HepG2 (cell line): ENCODE results near the gene INO80C. TPM values are rescaled to one million over a fixed set of nuclear protein-coding genes. Genes with fewer than 3 reads are reported as not detected.
"Not testable (repeated sequence)": the region's sequence is repeated elsewhere in the genome, so short reads cannot be mapped to it uniquely, and the experiment has no call there.

Experiments used
- ATAC-seq: fragments of 200-7000 bp; cut with Tn5 transposase; 3 replicates; pipeline ENCODE4 v1.9.1; 2020; ENCODE audit warnings: mild to moderate bottlenecking, moderate library complexity
- BruUV-seq: library from RNA; stranded (reverse); fragments of 400-500 nt; replicated peaks from 2 replicates; lab custom pipeline; 2021; lab: Mats Ljungman, UMichigan
- CTCF ChIA-PET: fragments of 300-600 bp; formaldehyde crosslinking; extraction: SDS; loops from one replicate; lab custom pipeline; 2021; ENCODE audit warnings: low total read pairs, inconsistent platforms, low intra/inter-chr PET ratio; lab: Yijun Ruan, JAX
- POLR2A ChIA-PET: fragments of 350-600 bp; sonication (Branson Sonifier 250); formaldehyde crosslinking; loops from one replicate; lab custom pipeline; 2020; ENCODE audit warnings: antibody characterized with exemption, inconsistent platforms; lab: Yijun Ruan, JAX
- DNase-seq: peaks from one replicate; pipeline ENCODE4 v3.0.0-alpha.2; 2015; ENCODE audit warnings: low spot score
- FAIRE-seq: peaks from 3 replicates; lab custom pipeline; 2011; peaks lifted over from hg19 to GRCh38; lab: Jason Lieb, UNC
- H2AFZ ChIP-seq: one replicate; pipeline ENCODE4 v1.6.1; 2011; ENCODE audit warnings: low read length, inconsistent platforms
- H3K27ac ChIP-seq: fragments of 300-600 bp; 3 replicates; pipeline ENCODE4 v1.8.0; 2011; ENCODE audit warnings: mixed run types, mild to moderate bottlenecking, mixed read lengths, low read length, inconsistent platforms; ENCODE audit not compliant: insufficient read depth; ENCODE audit errors: extremely low read length
- H3K27me3 ChIP-seq, 2 experiments: fragments of 200-600 bp in 1 of 2; 2 replicates in 1 of 2; 3 replicates in 1 of 2; pipeline versions ENCODE4 v1.6.0 to v1.8.0; 2011; ENCODE audit warnings: low read length in 2 of 2, mild to moderate bottlenecking in 2 of 2, moderate library complexity in 2 of 2, inconsistent platforms in 1 of 2; ENCODE audit not compliant: insufficient read depth in 2 of 2, control insufficient read depth in 1 of 2
- H3K36me3 ChIP-seq, 2 experiments: fragments of 200-600 bp in 1 of 2; replicated peaks in 1 of 2; 2 replicates in 1 of 2; 3 replicates in 1 of 2; pipeline versions ENCODE4 v1.5.1 to v1.8.0; 2011; ENCODE audit warnings: low read length in 2 of 2, inconsistent platforms in 1 of 2; ENCODE audit not compliant: insufficient read depth in 2 of 2, control insufficient read depth in 1 of 2
- H3K4me1 ChIP-seq: 2 replicates; pipeline ENCODE4 v1.5.1; 2012; ENCODE audit warnings: low read length, inconsistent platforms; ENCODE audit not compliant: insufficient read depth
- H3K4me2 ChIP-seq: 2 replicates; pipeline ENCODE4 v1.6.0; 2011; ENCODE audit warnings: low read depth, low read length, inconsistent platforms
- H3K4me3 ChIP-seq, 3 experiments: fragments of 200-600 bp in 1 of 3; sonication (generic), shearing (Covaris generic) in 1 of 3; replicated peaks in 1 of 3; 2 replicates each; pipeline ENCODE4 v1.5.1; 2011 to 2016; ENCODE audit warnings: low read length in 3 of 3, inconsistent platforms in 2 of 3, low read depth in 2 of 3, mild to moderate bottlenecking in 2 of 3, control low read depth in 1 of 3, mixed read lengths in 1 of 3; ENCODE audit not compliant: insufficient read depth in 1 of 3
- H3K79me2 ChIP-seq: one replicate; pipeline ENCODE4 v1.6.1; 2011; ENCODE audit warnings: low read length, inconsistent platforms; ENCODE audit not compliant: insufficient read depth
- H3K9ac ChIP-seq: 2 replicates; pipeline ENCODE4 v1.6.0; 2011; ENCODE audit warnings: mild to moderate bottlenecking, low read depth, low read length, inconsistent platforms; ENCODE audit not compliant: insufficient read depth
- H3K9me3 ChIP-seq: 2 replicates; pipeline ENCODE4 v1.5.1; 2012; ENCODE audit warnings: mild to moderate bottlenecking, low read length
- H4K20me1 ChIP-seq: 2 replicates; pipeline ENCODE4 v1.6.0; 2011; ENCODE audit warnings: inconsistent platforms, mild to moderate bottlenecking, low read length, moderate library complexity; ENCODE audit not compliant: insufficient read depth
- ASH2L ChIP-seq: fragments of 300-600, 200-600 bp; sonication (generic); IDR thresholded peaks from 2 replicates; pipeline ENCODE4 v1.7.0; 2017; ENCODE audit warnings: low read depth, mild to moderate bottlenecking, moderate library complexity, mixed read lengths, low read length; ENCODE audit not compliant: insufficient read length
- CENPBD1 ChIP-seq: sonication (generic); formaldehyde crosslinking; IDR thresholded peaks from 2 replicates; pipeline ENCODE4 v1.8.0; 2022; ENCODE audit warnings: missing genetic modification reagents, low read depth, mild to moderate bottlenecking, borderline replicate concordance
- CHCHD3 ChIP-seq: sonication (generic); formaldehyde crosslinking; IDR thresholded peaks from 2 replicates; pipeline ENCODE4 v1.8.0; 2022; ENCODE audit warnings: mild to moderate bottlenecking, missing genetic modification reagents, moderate library complexity
- DNMT1 ChIP-seq: sonication (generic); formaldehyde crosslinking; IDR thresholded peaks from 2 replicates; pipeline ENCODE4 v1.5.1; 2020; ENCODE audit warnings: mild to moderate bottlenecking, missing genetic modification reagents
- ELF3 ChIP-seq: IDR thresholded peaks from 2 replicates; pipeline ENCODE4 v1.6.1; 2016; ENCODE audit warnings: missing genetic modification reagents, missing compliant biosample characterization
- ELF4 ChIP-seq: sonication (generic); formaldehyde crosslinking; IDR thresholded peaks from 2 replicates; pipeline ENCODE4 v1.5.0; 2020; ENCODE audit warnings: missing genetic modification reagents, mild to moderate bottlenecking, moderate library complexity, borderline replicate concordance
- FLYWCH1 ChIP-seq: sonication (generic); formaldehyde crosslinking; IDR thresholded peaks from 2 replicates; pipeline ENCODE4 v1.8.1; 2023; ENCODE audit warnings: mild to moderate bottlenecking, missing genetic modification reagents
- GPN1 ChIP-seq: sonication (generic); formaldehyde crosslinking; IDR thresholded peaks from 2 replicates; pipeline ENCODE4 v1.5.1; 2020; ENCODE audit warnings: missing genetic modification reagents, borderline replicate concordance
- HMG20A ChIP-seq: IDR thresholded peaks from 2 replicates; pipeline ENCODE4 v1.6.1; 2016; ENCODE audit warnings: borderline replicate concordance
- IRF2 ChIP-seq: IDR thresholded peaks from 2 replicates; pipeline ENCODE4 v1.6.1; 2018; ENCODE audit warnings: missing genetic modification reagents, missing compliant biosample characterization
- RBAK ChIP-seq: sonication (generic); formaldehyde crosslinking; IDR thresholded peaks from 2 replicates; pipeline ENCODE4 v1.5.1; 2020; ENCODE audit warnings: mild to moderate bottlenecking, missing genetic modification reagents
- RCOR2 ChIP-seq: IDR thresholded peaks from 2 replicates; pipeline ENCODE4 v1.6.1; 2016; ENCODE audit warnings: missing biosample characterization, missing genetic modification reagents
- TEAD2 ChIP-seq: sonication (generic); formaldehyde crosslinking; IDR thresholded peaks from 2 replicates; pipeline ENCODE4 v1.9.0; 2021; ENCODE audit warnings: missing genetic modification reagents
- ZBTB42 ChIP-seq: sonication (generic); formaldehyde crosslinking; IDR thresholded peaks from 2 replicates; pipeline ENCODE4 v1.5.0; 2020; ENCODE audit warnings: mild to moderate bottlenecking, missing genetic modification reagents
- ZHX1 ChIP-seq: sonication (generic); formaldehyde crosslinking; IDR thresholded peaks from 2 replicates; pipeline ENCODE4 v1.8.1; 2022; ENCODE audit warnings: low read depth, mild to moderate bottlenecking, missing genetic modification reagents
- ZNF570 ChIP-seq: sonication (generic); formaldehyde crosslinking; IDR thresholded peaks from 2 replicates; pipeline ENCODE4 v1.4.0; 2020; ENCODE audit warnings: mild to moderate bottlenecking, missing genetic modification reagents, borderline replicate concordance
- WGBS: methylation state at CpG from one replicate; pipeline ENCODE4 v1.1.6; 2017; ENCODE audit warnings: low lambda C conversion rate; 5-methylcytosine and 5-hydroxymethylcytosine counted together
- in situ Hi-C: cut with HindIII; loops from 2 replicates; pipeline ENCODE4 v1.10.0; 2017; ENCODE audit warnings: low pct_unique_long_range_greater_than_20kb; ENCODE audit not compliant: extremely low pct_ligation_motif_present
- intact Hi-C: fragments of 100-400 bp; cut with micrococcal nuclease; formaldehyde crosslinking; loops from one replicate; pipeline ENCODE4 v1.10.0; 2022; ENCODE audit not compliant: unreplicated experiment
- polyA plus RNA-seq, 8 experiments: library from polyadenylated mRNA; depleted of rRNA in 3 of 8; stranded (reverse) in 7 of 8; unstranded in 1 of 8; fragments of >200 nt; fragmentation: Illumina TruSeq in 4 of 8; extraction: Trizol in 4 of 8; gene quantifications; 2 replicates each; pipeline versions ENCODE4 v1.2.1 to v1.2.3, GENCODE V29; 2011 to 2016; ENCODE audit warnings: low read depth in 4 of 8, missing spikeins in 1 of 8, mixed read lengths in 1 of 8; ENCODE audit not compliant: insufficient read depth in 1 of 8
- total RNA-seq, 5 experiments: library from RNA; depleted of rRNA; stranded (reverse); fragments of >200 nt; fragmentation: Illumina TruSeq; extraction: Trizol; gene quantifications; 2 replicates each; pipeline ENCODE4 v1.2.3, GENCODE V29; 2016; ENCODE audit warnings: low read depth in 1 of 5

Gene INO80C
- total and polyA plus RNA-seq, 2 of the 13 experiments (the other 11 are each of a cell fraction or from before 2014, with no cell fraction given): 8.2 to 15.4 TPM

GRCh38 chr18:35454803-35455202, 43.0 kb downstream of the INO80C start (continued):
- TF ChIP-seq ZHX1 (CRISPR knock-in tag): no peak

GRCh38 chr18:35453065-35453464, 44.7 kb downstream of the INO80C start:
- POLR2A ChIA-PET, ATAC-seq, H3K79me2 ChIP-seq, H3K27ac ChIP-seq, H3K27me3 ChIP-seq, H3K4me2 ChIP-seq, H3K9ac ChIP-seq, in situ Hi-C loops, BruUV-seq, H3K36me3 ChIP-seq, DNase-seq, H3K4me3 ChIP-seq, FAIRE-seq, H3K9me3 ChIP-seq, H4K20me1 ChIP-seq, intact Hi-C loops, CTCF ChIA-PET, H2AFZ ChIP-seq: not testable (repeated sequence)
- 82% methylated on average over 4 of the region's 4 CpGs for WGBS
- H3K4me1 ChIP-seq: peaks cover 14% of the 10 kb centered on the region

- intact Hi-C loops (no loop called here), in situ Hi-C loops (no loop called here)
- H3K4me2 ChIP-seq: no peak overlapping the region
- H3K4me1 ChIP-seq: peaks cover 9% of the 10 kb centered on the region; the same call in 1 of the 2 replicates
- no TSS peak for BruUV-seq
- H3K9ac ChIP-seq: no peak overlapping the region
- FAIRE-seq (no peak), ATAC-seq (no peak), DNase-seq (no peak)
- CTCF ChIA-PET: no interaction called here
- H3K4me3 ChIP-seq: no peak overlapping the region
- H3K9me3 ChIP-seq: no peaks in the 10 kb centered on the region
- H3K27me3 ChIP-seq: no peaks in the 10 kb centered on the region; a peak in 1 of 5 replicates
- no peak overlapping the region for H2AFZ ChIP-seq
- POLR2A ChIA-PET: no interaction called here
- H4K20me1 ChIP-seq: no peaks in the 10 kb centered on the region
- no peak overlapping the region for H3K27ac ChIP-seq
- no peaks in the 10 kb centered on the region for H3K79me2 ChIP-seq
- 91% methylated on average over 1 of the region's 1 CpG for WGBS
- H3K36me3 ChIP-seq: no peaks in the 10 kb centered on the region
- TF ChIP-seq DNMT1: no peak
- no peak for TF ChIP-seq ZNF570
- TF ChIP-seq IRF2: no peak
- no peak for TF ChIP-seq RBAK (CRISPR knock-in tag)
- TF ChIP-seq GPN1: no peak
- no peak for TF ChIP-seq ZBTB42
- TF ChIP-seq RCOR2: no peak
- no peak for TF ChIP-seq HMG20A (CRISPR knock-in tag)
- TF ChIP-seq TEAD2 (CRISPR knock-in tag): no peak
- no peak for TF ChIP-seq ELF3 (CRISPR knock-in tag)
- no peak for TF ChIP-seq CHCHD3 (CRISPR knock-in tag)
- no peak for TF ChIP-seq CENPBD1
- no peak for TF ChIP-seq ASH2L
- TF ChIP-seq ELF4: no peak
- no peak for TF ChIP-seq FLYWCH1 (CRISPR knock-in tag)
Observed at GRCh38 chr18:35451916-35452315, 45.8 kb downstream of the INO80C start.
